Stomach (tissue), 19 donors: ENCODE measurements around the gene CELF1. TPM values are rescaled to one million over a fixed set of nuclear protein-coding genes. Genes with fewer than 3 reads are reported as not detected.
A peak's percentile ranks its signal among the peaks of the same experiment; 100 is the strongest.

Experiments
- DNase-seq, 2 donors: peaks; one replicate each; pipeline versions ENCODE4 v3.0.0 to v3.0.0-alpha.2; 2013 to 2019
- H3K27ac ChIP-seq, 5 donors: fragments of 200-600 bp in 4 of 5; sonication (generic) in 4 of 5; one replicate each; pipeline ENCODE4 v1.5.1; 2013 to 2019; ENCODE audit warnings: mild to moderate bottlenecking in 1 of 5, moderate library complexity in 1 of 5
- H3K27me3 ChIP-seq, 3 donors: fragments of 200-600 bp; sonication (generic); one replicate each; pipeline ENCODE4 v1.5.1; 2017 to 2019; ENCODE audit warnings: mixed run types in 1 of 3
- H3K36me3 ChIP-seq, 4 donors: fragments of 200-600 bp; sonication (generic); 1 replicate in 3 of 4; 2 replicates in 1 of 4; pipeline ENCODE4 v1.5.1; 2016 to 2019
- H3K4me1 ChIP-seq, 4 donors: fragments of 200-600 bp; sonication (generic); one replicate each; pipeline ENCODE4 v1.5.1; 2016 to 2019
- H3K4me3 ChIP-seq, 4 donors: fragments of 200-600 bp; sonication (generic) in 3 of 4; one replicate each; pipeline ENCODE4 v1.5.1; 2016 to 2019; ENCODE audit warnings: mild to moderate bottlenecking in 1 of 4
- H3K9me3 ChIP-seq, 4 donors: fragments of 200-600 bp; sonication (generic); one replicate each; pipeline ENCODE4 v1.5.1; 2016 to 2019
- CTCF ChIP-seq, 7 experiments: fragments of 450-650 bp in 4 of 7; fragments of 200-600 bp in 3 of 7; sonication (generic) in 3 of 7; IDR thresholded peaks; one replicate each; pipeline ENCODE4 v1.5.1; 2016 to 2019; ENCODE audit warnings: antibody characterized with exemption in 7 of 7, control low read depth in 2 of 7, mild to moderate bottlenecking in 1 of 7
- EP300 ChIP-seq: sonication (generic); formaldehyde crosslinking; IDR thresholded peaks from one replicate; pipeline ENCODE4 v1.6.1; 2017; ENCODE audit warnings: antibody characterized with exemption
- POLR2A ChIP-seq, 4 donors: fragments of 450-650 bp; IDR thresholded peaks; one replicate each; pipeline ENCODE4 v1.6.1; 2016; ENCODE audit warnings: antibody characterized with exemption in 4 of 4, control low read depth in 2 of 4, mild to moderate bottlenecking in 1 of 4, moderate library complexity in 1 of 4
- POLR2AphosphoS5 ChIP-seq, 3 donors: sonication (generic); formaldehyde crosslinking; IDR thresholded peaks; one replicate each; pipeline ENCODE4 v1.6.1; 2016; ENCODE audit warnings: antibody characterized with exemption in 3 of 3
- WGBS, 5 donors: extraction: QIAGEN DNeasy Blood & Tissue Kit in 3 of 5; methylation state at CpG; one replicate each; pipeline versions ENCODE4 v1.1.5 to v1.1.7; 2013 to 2018; 5-methylcytosine and 5-hydroxymethylcytosine counted together
- intact Hi-C: fragments of 100-400 bp; cut with DNase I; formaldehyde crosslinking; loops from one replicate; pipeline ENCODE4 v1.15.1; 2023; ENCODE audit warnings: low total_unique reads
- long read RNA-seq, 10 donors: transcript quantifications; one replicate each; lab custom pipeline, GENCODE V29; 2026
- polyA plus RNA-seq, 3 donors: library from polyadenylated mRNA; stranded (reverse); fragments of 200-250 nt; gene quantifications; one replicate each; pipeline ENCODE4 v1.2.3, GENCODE V29; 2013
- total RNA-seq, 5 donors: library from RNA; depleted of rRNA; stranded (reverse); fragments of >200 nt; gene quantifications; one replicate each; pipeline versions ENCODE4 v1.1.0 to v1.2.3, GENCODE V29; 2014 to 2016
- donor health status: healthy with polysubstance abuse.
- donor health status: Bipolar disorder and iron deficiency.
- donor health status: healthy.

Gene CELF1
- total RNA-seq (100 to 1,000 TPM in 2 of 5 donors, 10 to 100 TPM in 3; 39.7 to 206 (median 95.2) TPM), polyA plus RNA-seq (10 to 100 TPM; 12.7 to 18.5 (median 17.7) TPM)
- long read RNA-seq, donor 1 = 0 reads
- long read RNA-seq, donor 2, partial matches to known transcripts = 44 of 100 reads
- long read RNA-seq, donor 2, other reads (novel, unspliced or antisense) = 53 of 100 reads
- long read RNA-seq, donor 3, partial matches to known transcripts = 11 of 13 reads
- long read RNA-seq, donor 3, other reads (novel, unspliced or antisense) = 0 of 13 reads
- long read RNA-seq, donor 4 = 0 reads
- long read RNA-seq, donor 5, partial matches to known transcripts = 27 of 80 reads
- long read RNA-seq, donor 5, other reads (novel, unspliced or antisense) = 51 of 80 reads
- long read RNA-seq, donor 6, full-length matches to known transcripts = 5 of 26 reads
- long read RNA-seq, donor 6, partial matches to known transcripts = 21 of 26 reads
- long read RNA-seq, donor 6, other reads (novel, unspliced or antisense) = 0 of 26 reads
- long read RNA-seq, donor 7, partial matches to known transcripts = 68 of 68 reads
- long read RNA-seq, donor 7, other reads (novel, unspliced or antisense) = 0 of 68 reads
- long read RNA-seq, donor 8, partial matches to known transcripts = 43 of 88 reads
- long read RNA-seq, donor 8, other reads (novel, unspliced or antisense) = 44 of 88 reads
- long read RNA-seq, donor 9 = 0 reads
- long read RNA-seq, donor 10 = 0 reads

- peak within 1 kb of the TSS; percentile 87 to 97 (median 93) for H3K27ac ChIP-seq
- peaks cover 15 to 53% (median 42%) of the 10 kb centered on the region in 4 donors for H3K4me1 ChIP-seq
- intact Hi-C loops = no loop called here
- peak within 1 kb of the TSS; percentile 84 to 99 (median 92) for H3K4me3 ChIP-seq
- TF ChIP-seq EP300 = no peak
- no peak for TF ChIP-seq POLR2A (IDR thresholded peaks at IDR 0.05)
- TF ChIP-seq POLR2AphosphoS5 (IDR thresholded peaks at IDR 0.05) = peak; percentile 38 to 87 (median 76)
- peak in 5 of 7 experiments; percentile 47 to 95 (median 94) for TF ChIP-seq CTCF (IDR thresholded peaks at IDR 0.05)
- DNase-seq = peak; percentile 92 to 98
- WGBS, 5 donors = 0 to 2% (median 0%) methylated on average over 52 to 87 of the region's 89 CpGs
- H3K9me3 ChIP-seq = no peaks in the 10 kb centered on the region
- no peaks in the 10 kb centered on the region for H3K27me3 ChIP-seq
- peaks cover 0 to 4% (median 0%) of the 10 kb centered on the region in 4 donors for H3K36me3 ChIP-seq
Measured at GRCh38 chr11:47552566-47553405, at the start of gene CELF1. CELF1 (minus strand) TSS chr11:47553132; CDS start chr11:47499523, 53,609 bp downstream.

GRCh38 chr11:47599902-47600301, 47.0 kb upstream of the CELF1 start:
- TF ChIP-seq POLR2AphosphoS5 (IDR thresholded peaks at IDR 0.05) (no peak), POLR2A (IDR thresholded peaks at IDR 0.05) (no peak), EP300 (no peak), CTCF (IDR thresholded peaks at IDR 0.05) (no peak)
- H3K4me3 ChIP-seq = no peak overlapping the region
- H3K27ac ChIP-seq = no peak overlapping the region
- peaks cover 0 to 14% (median 4%) of the 10 kb centered on the region in 3 donors for H3K27me3 ChIP-seq
- 65 to 81% (median 80%) methylated on average over 4 of the region's 4 CpGs for WGBS, 5 donors
- H3K9me3 ChIP-seq = no peaks in the 10 kb centered on the region
- no peak for DNase-seq
- intact Hi-C loops = no loop called here
- no peaks in the 10 kb centered on the region for H3K4me1 ChIP-seq
- no peaks in the 10 kb centered on the region for H3K36me3 ChIP-seq

GRCh38 chr11:47595967-47596366, 43.0 kb upstream of the CELF1 start:
- 82 to 100% (median 93%) methylated on average over 1 of the region's 1 CpG for WGBS, 5 donors
- no peak for DNase-seq
- Histone ChIP-seq H3K27ac (no peak overlapping the region), H3K4me1 (peaks cover 13 to 14% (median 13%) of the 10 kb centered on the region in 4 donors), H3K9me3 (no peaks in the 10 kb centered on the region), H3K27me3 (peaks cover 3 to 53% (median 25%) of the 10 kb centered on the region in 3 donors), H3K36me3 (no peaks in the 10 kb centered on the region), H3K4me3 (no peak overlapping the region)
- intact Hi-C loops = no loop called here
- TF ChIP-seq EP300 = no peak
- no peak for TF ChIP-seq CTCF (IDR thresholded peaks at IDR 0.05)
- TF ChIP-seq POLR2AphosphoS5 (IDR thresholded peaks at IDR 0.05) = no peak
- TF ChIP-seq POLR2A (IDR thresholded peaks at IDR 0.05) = no peak

- H3K27me3 ChIP-seq = peaks cover 3 to 63% (median 29%) of the 10 kb centered on the region in 3 donors
- TF ChIP-seq POLR2AphosphoS5 (IDR thresholded peaks at IDR 0.05) = no peak
- no peak for TF ChIP-seq EP300
- no peak for TF ChIP-seq CTCF (IDR thresholded peaks at IDR 0.05)
- TF ChIP-seq POLR2A (IDR thresholded peaks at IDR 0.05) = no peak
Measured at GRCh38 chr11:47595029-47595428, 42.1 kb upstream of the CELF1 start.

More at GRCh38 chr11:47595029-47595428, 42.1 kb upstream of the CELF1 start:
- H3K27ac ChIP-seq = no peak overlapping the region
- DNase-seq = no peak
- no peak overlapping the region for H3K4me3 ChIP-seq
- WGBS, 5 donors = 63 to 66% (median 64%) methylated on average over 6 to 7 of the region's 7 CpGs
- no peaks in the 10 kb centered on the region for H3K9me3 ChIP-seq
- H3K36me3 ChIP-seq = no peaks in the 10 kb centered on the region
- peaks cover 13 to 18% (median 14%) of the 10 kb centered on the region in 4 donors for H3K4me1 ChIP-seq
- intact Hi-C loops = no loop called here
